HEK293 (cell line): ENCODE data around the gene RGS14.

Experiments used
- CTCF ChIA-PET: fragments of 350-600 bp; formaldehyde crosslinking; extraction: SDS; loops from one replicate; lab custom pipeline; 2021; ENCODE audit warnings: antibody characterized with exemption; lab: Yijun Ruan, JAX
- POLR2A ChIA-PET: fragments of 300-600 bp; formaldehyde crosslinking; extraction: SDS; loops from one replicate; lab custom pipeline; 2020; ENCODE audit warnings: antibody characterized with exemption, inconsistent platforms; lab: Yijun Ruan, JAX
- H3K27ac ChIP-seq: fragments of 200-500 bp; sonication (Bioruptor generic); 2 replicates; pipeline ENCODE4 v1.5.1; 2014; ENCODE audit warnings: low read depth, low read length, control low read depth, inconsistent platforms; ENCODE audit errors: extremely low read depth
- H3K36me3 ChIP-seq, 2 experiments: fragments of 200-500 bp in 1 of 2; sonication (Bioruptor generic) in 1 of 2; 1 replicate in 1 of 2; 2 replicates in 1 of 2; pipeline ENCODE4 v1.5.1; 2014 to 2017; ENCODE audit warnings: inconsistent platforms in 2 of 2, low read length in 2 of 2; ENCODE audit not compliant: control insufficient read depth in 2 of 2, insufficient read depth in 1 of 2
- H3K4me1 ChIP-seq: fragments of 200-500 bp; sonication (Bioruptor generic); 2 replicates; pipeline ENCODE4 v1.5.1; 2014; ENCODE audit warnings: mild to moderate bottlenecking, low read length, inconsistent platforms; ENCODE audit not compliant: control insufficient read depth, insufficient read depth
- H3K4me3 ChIP-seq: 2 replicates; pipeline ENCODE4 v1.5.1; 2011; ENCODE audit warnings: low read depth, mild to moderate bottlenecking, control low read depth, low read length, moderate library complexity
- H3K9me3 ChIP-seq: fragments of 200-500 bp; sonication (Bioruptor generic); 2 replicates; pipeline ENCODE4 v1.5.1; 2014; ENCODE audit warnings: low read depth, low read length, inconsistent platforms; ENCODE audit not compliant: control insufficient read depth, insufficient read depth
- FEZF1 ChIP-seq: fragments of 450-650 bp; formaldehyde crosslinking; IDR thresholded peaks from 2 replicates; pipeline ENCODE4 v1.5.1; 2016; ENCODE audit warnings: missing biosample characterization, missing genetic modification characterization
- GLIS2 ChIP-seq: fragments of 450-650 bp; formaldehyde crosslinking; IDR thresholded peaks from 2 replicates; pipeline ENCODE4 v1.5.1; 2016; ENCODE audit warnings: missing biosample characterization, missing genetic modification characterization
- KLF8 ChIP-seq: fragments of 450-650 bp; formaldehyde crosslinking; IDR thresholded peaks from 2 replicates; pipeline ENCODE4 v1.5.1; 2016; ENCODE audit warnings: missing biosample characterization, missing genetic modification characterization
- MEIS1 ChIP-seq: sonication (generic); formaldehyde crosslinking; IDR thresholded peaks from 2 replicates; pipeline ENCODE4 v1.8.1; 2022; ENCODE audit warnings: missing genetic modification reagents, mild to moderate bottlenecking, borderline replicate concordance
- WT1 ChIP-seq: fragments of 450-650 bp; formaldehyde crosslinking; IDR thresholded peaks from 2 replicates; pipeline ENCODE4 v1.5.1; 2016; ENCODE audit warnings: missing biosample characterization, missing genetic modification characterization
- ZBTB20 ChIP-seq: fragments of 450-650 bp; formaldehyde crosslinking; IDR thresholded peaks from 2 replicates; pipeline ENCODE4 v1.5.1; 2016; ENCODE audit warnings: missing biosample characterization, missing genetic modification characterization
- ZEB2 ChIP-seq: fragments of 450-650 bp; formaldehyde crosslinking; IDR thresholded peaks from 2 replicates; pipeline ENCODE4 v1.5.1; 2016; ENCODE audit warnings: missing biosample characterization, missing genetic modification characterization
- ZFHX2 ChIP-seq: fragments of 450-650 bp; formaldehyde crosslinking; conservative IDR thresholded peaks from 2 replicates; pipeline ENCODE4 v1.5.1; 2016; ENCODE audit warnings: missing biosample characterization, missing genetic modification characterization
- ZIC2 ChIP-seq: fragments of 450-650 bp; formaldehyde crosslinking; IDR thresholded peaks from 2 replicates; pipeline ENCODE4 v1.5.1; 2016; ENCODE audit warnings: missing biosample characterization, missing genetic modification characterization
- ZNF10 ChIP-seq: fragments of 450-650 bp; formaldehyde crosslinking; IDR thresholded peaks from 2 replicates; pipeline ENCODE4 v1.5.1; 2017; ENCODE audit warnings: missing biosample characterization, missing genetic modification characterization
- ZNF23 ChIP-seq: fragments of 450-650 bp; formaldehyde crosslinking; IDR thresholded peaks from 2 replicates; pipeline ENCODE4 v1.5.1; 2016; ENCODE audit warnings: missing biosample characterization, missing genetic modification characterization, borderline replicate concordance
- ZNF514 ChIP-seq: fragments of 450-650 bp; formaldehyde crosslinking; IDR thresholded peaks from 2 replicates; pipeline ENCODE4 v1.5.1; 2016; ENCODE audit warnings: missing biosample characterization, missing genetic modification characterization
- ZNF529 ChIP-seq: fragments of 450-650 bp; formaldehyde crosslinking; IDR thresholded peaks from 2 replicates; pipeline ENCODE4 v1.5.1; 2017; ENCODE audit warnings: missing genetic modification characterization, missing biosample characterization; ENCODE audit not compliant: insufficient replicate concordance
- ZNF530 ChIP-seq: fragments of 450-650 bp; formaldehyde crosslinking; IDR thresholded peaks from 2 replicates; pipeline ENCODE4 v1.5.1; 2016; ENCODE audit warnings: low read depth, missing biosample characterization, missing genetic modification characterization
- ZNF571 ChIP-seq: fragments of 450-650 bp; formaldehyde crosslinking; IDR thresholded peaks from 2 replicates; pipeline ENCODE4 v1.5.0; 2017; ENCODE audit warnings: missing biosample characterization, missing genetic modification characterization
- ZNF623 ChIP-seq: fragments of 450-650 bp; formaldehyde crosslinking; IDR thresholded peaks from 2 replicates; pipeline ENCODE4 v1.5.1; 2016; ENCODE audit warnings: missing biosample characterization, missing genetic modification characterization
- ZNF654 ChIP-seq: fragments of 450-650 bp; formaldehyde crosslinking; IDR thresholded peaks from 2 replicates; pipeline ENCODE4 v1.5.1; 2016; ENCODE audit warnings: low read depth, missing biosample characterization, missing genetic modification characterization
- ZNF677 ChIP-seq: fragments of 450-650 bp; IDR thresholded peaks from 2 replicates; pipeline ENCODE4 v1.5.0; 2018; ENCODE audit warnings: missing biosample characterization, mild to moderate bottlenecking, missing genetic modification characterization, moderate library complexity
- ZNF768 ChIP-seq: fragments of 450-650 bp; formaldehyde crosslinking; IDR thresholded peaks from 2 replicates; pipeline ENCODE4 v1.5.1; 2018; ENCODE audit warnings: missing biosample characterization, mild to moderate bottlenecking, missing genetic modification characterization
- TF ChIP-seq, protein P1 (sequence below): sonication (generic); formaldehyde crosslinking; IDR thresholded peaks from 2 replicates; pipeline ENCODE4 v1.8.1; 2022; ENCODE audit warnings: mild to moderate bottlenecking, moderate library complexity, missing genetic modification reagents
- TF ChIP-seq, protein P2 (sequence below): fragments of 450-650 bp; formaldehyde crosslinking; IDR thresholded peaks from 2 replicates; pipeline ENCODE4 v1.5.1; 2016; ENCODE audit warnings: missing biosample characterization, missing genetic modification characterization
- TF ChIP-seq, protein P3 (sequence below): fragments of 450-650 bp; formaldehyde crosslinking; IDR thresholded peaks from 2 replicates; pipeline ENCODE4 v1.5.1; 2016; ENCODE audit warnings: missing biosample characterization, missing genetic modification characterization

RGS14 gene

DNA sequence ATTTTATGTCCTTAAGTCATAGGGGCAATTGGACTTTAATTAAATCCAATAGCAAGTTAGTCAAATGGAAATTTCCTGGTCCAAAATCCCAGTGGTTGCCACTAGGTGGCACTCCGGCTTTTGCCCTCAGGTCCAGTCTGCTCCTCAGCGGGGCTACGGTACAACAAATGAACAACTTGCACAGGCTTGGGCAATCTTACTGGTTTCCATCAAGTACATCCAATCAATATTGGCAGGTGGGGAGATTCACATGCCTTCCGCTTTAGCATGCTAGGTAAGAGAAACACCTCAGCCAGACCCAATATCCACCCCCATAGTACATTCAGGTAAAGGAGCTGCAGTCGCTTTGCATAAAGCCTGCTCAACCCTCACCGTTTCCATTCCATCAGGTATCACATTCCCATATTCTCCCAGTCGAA is 39.8 kb upstream of the RGS14 start (continued):
- no peak for TF ChIP-seq ZNF23 (tag by site-specific recombination)
- peak; percentile 85 for TF ChIP-seq ZNF654
- no peak for TF ChIP-seq ZEB2 (tag by site-specific recombination)
- peak; percentile 57 for TF ChIP-seq FEZF1 (tag by site-specific recombination)
- TF ChIP-seq, protein P1, sequence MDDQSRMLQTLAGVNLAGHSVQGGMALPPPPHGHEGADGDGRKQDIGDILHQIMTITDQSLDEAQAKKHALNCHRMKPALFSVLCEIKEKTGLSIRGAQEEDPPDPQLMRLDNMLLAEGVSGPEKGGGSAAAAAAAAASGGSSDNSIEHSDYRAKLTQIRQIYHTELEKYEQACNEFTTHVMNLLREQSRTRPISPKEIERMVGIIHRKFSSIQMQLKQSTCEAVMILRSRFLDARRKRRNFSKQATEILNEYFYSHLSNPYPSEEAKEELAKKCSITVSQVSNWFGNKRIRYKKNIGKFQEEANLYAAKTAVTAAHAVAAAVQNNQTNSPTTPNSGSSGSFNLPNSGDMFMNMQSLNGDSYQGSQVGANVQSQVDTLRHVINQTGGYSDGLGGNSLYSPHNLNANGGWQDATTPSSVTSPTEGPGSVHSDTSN: no peak
- no peak for TF ChIP-seq ZNF623 (tag by site-specific recombination)
- TF ChIP-seq ZNF677 (tag by site-specific recombination): peak; percentile 86

DNA sequence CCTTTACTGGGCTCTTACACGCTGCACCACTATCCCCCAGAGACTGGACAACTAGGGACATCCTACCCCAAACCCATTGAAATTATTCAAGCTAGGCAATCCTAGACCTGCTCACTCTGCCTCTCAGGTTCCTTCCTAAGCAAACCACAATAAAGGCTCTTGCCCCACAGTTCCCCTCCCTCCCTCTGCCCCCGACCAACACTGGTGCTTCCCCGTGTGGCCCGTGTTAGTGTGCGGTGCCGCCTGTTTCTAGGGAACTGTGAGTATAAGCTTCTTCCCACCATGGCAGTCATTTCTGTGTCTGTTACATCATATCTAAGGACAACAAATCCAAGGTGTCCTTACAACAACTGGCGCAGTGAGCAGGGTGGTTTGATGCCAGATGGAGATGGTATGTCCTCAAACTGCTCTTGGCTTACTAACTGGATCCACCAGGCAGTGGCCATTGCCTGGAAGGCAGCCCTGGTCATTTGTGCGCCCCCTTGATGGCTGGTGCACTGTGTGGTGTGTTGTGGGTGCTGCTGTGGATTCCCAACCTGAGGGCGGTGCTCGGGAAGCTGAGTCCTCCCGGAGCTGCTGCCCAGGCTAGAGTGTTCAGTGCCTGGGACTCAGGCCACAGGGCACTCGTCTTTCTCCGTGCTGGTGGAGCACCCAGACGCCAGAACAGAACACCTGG is 37.7 kb upstream of the RGS14 start:
- Histone ChIP-seq H3K4me1 (no peaks in the 10 kb centered on the region), H3K4me3 (no peak overlapping the region), H3K27ac (no peak overlapping the region), H3K9me3 (no peaks in the 10 kb centered on the region), H3K36me3 (peaks cover 0 to 12% of the 10 kb centered on the region in 2 experiments; a peak in 1 of 3 replicates)
- TF ChIP-seq ZIC2 (tag by site-specific recombination) (no peak), ZNF529 (no peak), KLF8 (tag by site-specific recombination) (no peak), ZNF10 (tag by site-specific recombination) (no peak), GLIS2 (tag by site-specific recombination) (no peak), ZNF768 (tag by site-specific recombination) (no peak), ZFHX2 (no peak), ZNF530 (tag by site-specific recombination) (no peak), MEIS1 (CRISPR knock-in tag) (no peak), WT1 (tag by site-specific recombination) (no peak), ZBTB20 (tag by site-specific recombination) (no peak), ZNF23 (tag by site-specific recombination) (no peak), ZNF514 (no peak), ZNF571 (tag by site-specific recombination) (no peak)
- TF ChIP-seq, protein P2, sequence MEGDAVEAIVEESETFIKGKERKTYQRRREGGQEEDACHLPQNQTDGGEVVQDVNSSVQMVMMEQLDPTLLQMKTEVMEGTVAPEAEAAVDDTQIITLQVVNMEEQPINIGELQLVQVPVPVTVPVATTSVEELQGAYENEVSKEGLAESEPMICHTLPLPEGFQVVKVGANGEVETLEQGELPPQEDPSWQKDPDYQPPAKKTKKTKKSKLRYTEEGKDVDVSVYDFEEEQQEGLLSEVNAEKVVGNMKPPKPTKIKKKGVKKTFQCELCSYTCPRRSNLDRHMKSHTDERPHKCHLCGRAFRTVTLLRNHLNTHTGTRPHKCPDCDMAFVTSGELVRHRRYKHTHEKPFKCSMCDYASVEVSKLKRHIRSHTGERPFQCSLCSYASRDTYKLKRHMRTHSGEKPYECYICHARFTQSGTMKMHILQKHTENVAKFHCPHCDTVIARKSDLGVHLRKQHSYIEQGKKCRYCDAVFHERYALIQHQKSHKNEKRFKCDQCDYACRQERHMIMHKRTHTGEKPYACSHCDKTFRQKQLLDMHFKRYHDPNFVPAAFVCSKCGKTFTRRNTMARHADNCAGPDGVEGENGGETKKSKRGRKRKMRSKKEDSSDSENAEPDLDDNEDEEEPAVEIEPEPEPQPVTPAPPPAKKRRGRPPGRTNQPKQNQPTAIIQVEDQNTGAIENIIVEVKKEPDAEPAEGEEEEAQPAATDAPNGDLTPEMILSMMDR (tag by site-specific recombination): no peak
- TF ChIP-seq, protein P1: no peak
- TF ChIP-seq, protein P3, sequence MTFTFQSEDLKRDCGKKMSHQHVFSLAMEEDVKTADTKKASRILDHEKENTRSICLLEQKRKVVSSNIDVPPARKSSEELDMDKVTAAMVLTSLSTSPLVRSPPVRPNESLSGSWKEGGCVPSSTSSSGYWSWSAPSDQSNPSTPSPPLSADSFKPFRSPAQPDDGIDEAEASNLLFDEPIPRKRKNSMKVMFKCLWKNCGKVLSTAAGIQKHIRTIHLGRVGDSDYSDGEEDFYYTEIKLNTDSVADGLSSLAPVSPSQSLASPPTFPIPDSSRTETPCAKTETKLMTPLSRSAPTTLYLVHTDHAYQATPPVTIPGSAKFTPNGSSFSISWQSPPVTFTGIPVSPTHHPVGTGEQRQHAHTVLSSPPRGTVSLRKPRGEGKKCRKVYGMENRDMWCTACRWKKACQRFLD (tag by site-specific recombination): no peak
- TF ChIP-seq, all 188 proteins: peak for 0
- CTCF ChIA-PET: interaction anchor here (0.6 to 2.7 kb wide), 8 partner anchors 8 to 155 kb away, joined by 3 to 23 read pairs (median 4); no protein-coding TSS in a partner anchor
- POLR2A ChIA-PET: interaction anchor here (0.5 to 1.2 kb wide), 2 partner anchors 17 to 177 kb away, joined by 3 to 4 read pairs; partner anchors contain the start of genes PDLIM7, PRELID1 and RAB24
